Measurements from ENCODE around the gene BFSP1. TPM values are rescaled to one million over a fixed set of nuclear protein-coding genes. Genes with fewer than 3 reads are reported as not detected.

BFSP1 gene
- total RNA-seq, 2 donors from 2014 or later, result 0.67 to 0.93 TPM

DNA sequence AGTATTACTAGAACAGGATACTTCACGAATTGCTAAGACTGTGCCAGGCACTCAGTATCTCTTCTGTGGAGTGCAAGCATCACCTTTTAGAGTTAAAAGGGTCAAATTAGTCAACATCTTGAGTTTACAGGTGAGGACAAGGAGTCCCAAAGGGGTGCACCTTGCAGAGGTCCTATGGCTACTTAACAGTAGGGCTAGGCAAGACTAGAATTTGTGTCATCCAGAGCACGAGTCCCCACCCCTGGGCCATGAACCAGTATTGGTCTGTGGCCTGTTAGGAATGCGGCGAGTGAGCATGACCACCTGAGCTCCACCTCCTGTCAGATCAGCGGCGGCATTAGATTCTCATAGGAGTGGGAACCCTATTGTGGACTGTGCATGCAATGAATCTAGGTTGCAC is 28.2 kb upstream of the BFSP1 start:
- intact Hi-C loops (cut with DNase I), result no loop called here
- no peak for DNase-seq (ENCODE audit: low spot score)

DNA sequence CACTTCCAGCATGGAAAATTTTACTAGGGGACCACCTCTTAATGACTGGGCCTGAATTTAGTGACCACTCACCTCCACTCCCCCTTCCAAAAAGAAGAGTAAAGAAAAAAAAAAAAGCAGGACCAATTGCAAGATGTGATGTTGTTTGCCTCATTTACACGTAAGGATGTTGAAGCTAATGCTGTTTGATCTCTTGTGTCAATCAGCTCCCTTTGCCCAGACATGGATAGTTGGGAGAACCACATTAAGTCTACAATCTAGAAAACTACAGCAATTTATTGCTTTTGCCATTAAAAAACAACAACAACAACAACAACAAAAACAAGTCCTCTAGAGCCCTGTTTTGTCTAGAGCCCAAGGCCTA is 27.7 kb upstream of the BFSP1 start:
- DNase-seq (ENCODE audit: low spot score), result no peak

DNA sequence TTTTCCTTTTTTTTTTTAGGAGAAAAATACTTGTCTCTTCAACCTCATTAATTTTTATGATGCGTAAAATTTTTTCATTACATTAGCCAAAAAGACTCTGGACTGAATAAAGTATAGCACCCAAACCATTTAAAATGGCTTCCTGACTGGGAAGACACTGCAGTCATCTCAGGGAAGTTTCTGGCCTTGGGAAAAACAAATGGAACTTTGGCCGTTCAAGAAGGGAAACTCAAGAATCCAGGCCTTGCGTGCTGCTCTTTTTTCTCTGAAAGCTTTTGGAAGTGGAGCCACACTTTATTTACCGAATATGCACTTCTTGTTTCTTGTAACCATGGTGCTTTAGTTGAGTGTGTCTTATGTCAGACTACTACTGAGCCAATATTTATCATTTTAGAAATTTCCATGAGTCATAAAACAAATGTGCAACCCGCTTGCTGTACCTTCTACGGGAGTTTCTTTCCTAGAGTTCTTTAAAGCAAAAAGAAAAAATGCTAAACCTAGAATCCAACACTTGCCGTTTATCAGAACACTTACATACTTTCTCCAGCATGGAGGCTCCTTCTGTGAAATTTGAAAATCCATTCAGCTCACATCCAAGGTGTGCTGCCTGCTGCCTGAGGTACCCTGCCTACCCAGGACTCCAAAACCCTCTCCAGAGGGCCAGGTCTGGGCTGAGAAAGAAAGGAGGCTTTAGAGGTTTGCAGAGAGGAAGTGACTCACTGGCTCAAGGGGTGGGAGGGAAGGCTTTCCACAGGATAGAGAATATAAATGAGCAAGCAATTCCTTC is 27.2 kb upstream of the BFSP1 start:
- no peak for DNase-seq (ENCODE audit: low spot score)
- intact Hi-C loops (cut with DNase I), result no loop called here

More for the DNA sequence above, 27.7 kb upstream of the BFSP1 start:
- intact Hi-C loops (cut with DNase I), result no loop called here

DNA sequence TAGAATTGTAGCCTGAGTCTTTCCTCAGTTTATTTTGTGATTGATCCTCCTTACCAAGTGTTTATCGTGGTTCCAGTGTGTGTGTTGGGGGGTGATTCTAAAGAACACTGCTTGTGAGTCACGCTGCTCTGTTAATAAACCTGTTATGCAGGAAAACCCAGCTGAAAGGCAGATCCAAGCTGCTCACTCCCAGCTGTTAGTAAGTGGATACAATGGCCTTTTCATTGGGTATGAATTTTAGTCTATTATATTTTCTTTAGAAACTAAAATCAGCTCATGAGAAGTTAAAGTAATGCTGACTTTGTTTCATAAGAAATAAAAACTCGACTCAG is 26.5 kb upstream of the BFSP1 start:
- DNase-seq (ENCODE audit: low spot score), result no peak
- intact Hi-C loops (cut with DNase I), result no loop called here

DNA sequence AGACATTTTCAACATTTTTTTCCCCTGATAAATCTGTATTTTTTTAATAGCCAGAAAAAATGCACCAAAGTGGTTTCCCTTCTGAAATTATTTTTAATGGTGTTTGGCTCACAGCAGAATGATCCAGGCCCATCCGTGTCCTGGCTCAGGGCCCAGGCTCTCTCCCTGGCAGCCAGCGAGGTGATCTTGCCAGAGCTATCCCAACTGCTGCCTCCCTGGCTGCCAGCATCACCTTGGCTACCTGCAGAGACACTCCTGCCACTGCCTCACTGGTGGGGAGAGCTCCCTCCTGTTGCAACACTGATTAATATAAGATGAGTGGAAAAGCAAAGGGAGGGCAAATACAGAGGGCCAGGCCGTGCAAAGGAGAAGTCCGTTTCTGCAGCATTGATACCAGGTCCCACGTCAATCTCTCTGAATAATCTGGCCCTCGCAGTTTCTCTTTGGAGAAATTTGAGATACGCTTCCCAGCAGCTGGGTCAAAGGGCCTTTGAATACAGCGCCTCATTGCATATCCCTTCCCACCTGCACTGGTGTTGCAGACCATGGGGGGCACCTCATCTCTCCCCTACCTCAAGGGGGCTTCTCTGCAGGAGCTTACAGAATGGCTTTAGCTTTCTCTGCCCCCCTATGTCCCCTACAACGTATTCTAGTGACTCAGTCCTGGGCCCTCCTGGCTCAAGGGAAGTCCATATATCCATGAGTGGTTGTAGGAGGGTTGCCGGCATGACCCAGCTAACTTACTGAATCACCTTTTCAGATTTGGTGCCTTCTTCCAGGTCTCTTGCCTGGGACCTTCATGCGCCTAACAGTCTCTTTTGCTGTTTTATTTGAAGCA is 25.9 kb upstream of the BFSP1 start:
- DNase-seq (ENCODE audit: low spot score), result peak; percentile 83

DNA sequence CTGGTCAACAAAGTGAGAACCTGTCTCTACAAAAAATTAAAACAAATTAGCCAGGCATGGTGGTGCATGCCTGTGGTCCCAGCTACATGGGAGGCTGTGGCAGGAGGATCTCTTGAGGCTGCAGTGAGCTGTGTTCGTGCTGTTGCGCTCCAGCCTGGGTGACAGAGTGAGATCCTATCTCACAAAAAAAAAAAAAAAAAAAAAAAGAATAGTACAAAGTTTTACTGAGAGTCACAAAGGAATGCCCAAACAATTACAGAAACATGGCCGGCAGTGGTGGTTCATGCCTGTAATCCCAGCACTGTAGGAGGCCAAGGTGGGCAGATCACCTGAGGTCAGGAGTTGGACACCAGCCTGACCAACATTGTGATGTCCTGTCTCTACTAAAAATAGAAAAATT is 23.9 kb upstream of the BFSP1 start:
- DNase-seq (ENCODE audit: low spot score), result no peak
- intact Hi-C loops (cut with DNase I), result no loop called here

More for the DNA sequence above, 25.9 kb upstream of the BFSP1 start:
- intact Hi-C loops (cut with DNase I), result no loop called here

DNA sequence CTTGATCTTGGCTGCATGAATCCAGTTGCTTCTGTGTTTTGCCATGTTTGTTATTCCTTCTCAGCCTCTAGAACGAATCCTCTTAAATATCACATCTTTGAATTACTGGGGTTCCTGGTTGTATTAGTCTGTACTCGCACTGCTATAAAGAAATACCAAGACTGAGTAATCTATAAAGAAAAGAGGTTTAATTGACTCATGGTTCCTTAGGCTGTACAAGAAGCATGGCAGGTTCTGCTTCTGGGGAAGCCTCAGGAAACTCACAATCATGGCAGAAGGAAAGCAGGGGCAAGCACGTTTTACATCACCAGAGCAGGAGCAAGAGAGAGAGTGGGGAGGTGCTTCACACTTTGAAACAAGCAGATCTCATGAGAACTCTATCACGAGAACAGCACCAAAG is 18.0 kb upstream of the BFSP1 start:
- no peak for DNase-seq (ENCODE audit: low spot score)
- intact Hi-C loops (cut with DNase I), result no loop called here

DNA sequence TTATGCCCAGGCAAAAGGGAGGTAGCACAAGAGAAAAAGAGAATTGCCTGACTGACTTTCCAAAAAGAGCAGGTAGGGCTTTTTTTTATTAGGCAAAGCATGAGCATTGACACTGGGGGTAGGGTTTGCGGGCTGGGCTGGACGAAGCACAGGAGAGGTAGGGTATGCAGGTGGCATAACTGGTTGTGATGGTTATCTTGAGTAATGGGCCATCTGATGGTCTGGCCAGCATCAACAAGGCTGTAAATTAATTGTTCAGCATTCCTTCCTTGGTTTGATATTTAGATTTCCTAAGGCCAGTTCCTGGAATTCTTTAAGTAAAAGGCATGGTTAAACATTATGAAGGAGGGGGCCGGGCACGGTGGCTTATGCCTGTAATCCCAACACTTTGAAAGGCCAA is 13.9 kb upstream of the BFSP1 start:
- intact Hi-C loops (cut with DNase I), result no loop called here
- no peak for DNase-seq (ENCODE audit: low spot score)

DNA sequence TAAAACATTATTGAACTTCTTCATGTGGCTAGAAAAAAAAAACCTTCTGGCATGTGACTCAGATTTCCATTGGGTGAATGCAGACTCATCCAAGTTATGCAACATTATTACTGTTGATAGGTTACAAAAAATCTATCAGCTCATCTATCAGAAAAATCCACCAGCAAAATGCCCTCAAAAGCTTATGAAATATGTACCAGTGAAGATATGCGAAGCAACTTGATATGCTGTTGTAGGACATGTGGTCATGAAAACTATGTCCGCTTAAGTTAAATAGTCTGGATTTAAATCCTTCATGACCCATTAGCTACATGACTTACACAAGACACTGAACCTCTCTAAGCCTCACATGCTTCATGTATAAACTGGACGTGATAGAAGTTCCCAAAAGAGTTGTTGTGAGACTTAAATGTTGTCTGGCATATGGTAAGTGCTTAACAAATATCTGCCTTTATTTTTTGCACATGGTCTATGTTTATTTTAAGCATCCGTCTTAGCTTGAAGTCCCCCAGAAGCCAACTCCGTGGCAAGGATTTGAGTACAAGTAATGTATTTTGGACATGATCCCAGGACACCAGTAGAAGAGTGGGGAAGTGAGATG is 12.5 kb upstream of the BFSP1 start:
- intact Hi-C loops (cut with DNase I), result loop anchor here in 1 of 2 donors (5.0 kb wide), 2 partner anchors 34 to 54 kb away; no protein-coding TSS in a partner anchor
- DNase-seq (ENCODE audit: low spot score), result no peak

DNA sequence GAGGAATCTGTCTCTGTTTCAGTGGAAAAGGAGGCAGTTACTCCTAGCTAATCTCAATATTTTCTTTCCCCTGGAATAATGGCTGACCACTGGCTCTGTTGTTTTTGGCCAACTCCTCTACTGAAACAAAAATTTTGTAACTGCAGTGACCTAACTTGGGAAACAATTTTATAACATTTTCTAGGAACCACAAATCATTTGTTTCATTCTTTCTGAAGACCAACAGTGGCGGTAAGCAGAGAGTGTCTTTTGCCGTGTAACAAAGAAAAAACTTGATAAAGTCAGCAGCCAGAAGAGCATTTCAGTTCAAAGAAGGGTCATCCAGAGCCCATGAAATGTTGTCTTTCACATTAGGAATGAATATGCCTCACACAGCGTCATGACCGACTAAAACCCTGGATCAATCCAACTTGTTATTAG is 11.8 kb upstream of the BFSP1 start:
- intact Hi-C loops (cut with DNase I), result loop anchor here in 1 of 2 donors (5.0 kb wide), 2 partner anchors 34 to 54 kb away; no protein-coding TSS in a partner anchor
- DNase-seq (ENCODE audit: low spot score), result no peak

DNA sequence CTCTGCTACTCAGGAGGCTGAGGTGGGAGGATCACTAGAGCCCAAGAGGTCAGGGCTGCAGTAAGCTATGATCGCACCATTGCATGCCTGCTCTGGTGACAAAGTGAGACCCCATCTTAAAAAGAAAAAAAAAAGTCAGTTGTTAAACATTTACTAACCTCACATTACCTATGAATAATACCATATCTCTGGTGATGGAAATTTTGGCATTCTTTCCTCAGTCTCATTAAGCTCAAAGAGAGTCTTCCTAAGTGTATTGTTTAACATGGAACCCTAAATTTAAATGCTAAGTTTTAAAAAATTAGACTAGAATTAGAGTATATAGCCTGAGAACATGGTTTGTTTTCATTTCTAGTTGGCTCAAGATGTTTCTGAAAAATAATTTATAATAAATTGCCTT is 11.3 kb upstream of the BFSP1 start:
- intact Hi-C loops (cut with DNase I), result loop anchor here in 1 of 2 donors (5.0 kb wide), 2 partner anchors 35 to 55 kb away; no protein-coding TSS in a partner anchor
- DNase-seq (ENCODE audit: low spot score), result no peak

DNA sequence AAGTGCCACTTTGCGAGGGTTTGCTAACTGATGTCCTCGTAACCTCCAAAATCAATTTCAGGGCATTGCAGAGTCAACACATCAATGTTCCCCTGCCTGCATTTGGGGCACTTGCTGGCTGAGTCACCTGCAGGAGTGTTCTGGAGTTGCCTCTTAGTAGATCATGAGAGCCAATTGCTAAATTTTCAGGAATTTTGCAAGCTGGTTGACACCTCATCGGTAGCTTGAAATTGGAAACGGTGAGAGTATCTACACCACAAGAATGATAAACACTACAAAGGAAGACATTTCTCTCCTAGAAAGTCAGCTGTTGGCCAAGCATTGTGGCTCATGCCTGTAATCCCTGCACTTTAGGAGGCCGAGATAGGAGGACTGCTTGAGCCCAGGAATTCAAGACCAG is 10.8 kb upstream of the BFSP1 start:
- no peak for DNase-seq (ENCODE audit: low spot score)
- intact Hi-C loops (cut with DNase I), result loop anchor here in 1 of 2 donors (5.0 kb wide), 2 partner anchors 35 to 55 kb away; no protein-coding TSS in a partner anchor

DNA sequence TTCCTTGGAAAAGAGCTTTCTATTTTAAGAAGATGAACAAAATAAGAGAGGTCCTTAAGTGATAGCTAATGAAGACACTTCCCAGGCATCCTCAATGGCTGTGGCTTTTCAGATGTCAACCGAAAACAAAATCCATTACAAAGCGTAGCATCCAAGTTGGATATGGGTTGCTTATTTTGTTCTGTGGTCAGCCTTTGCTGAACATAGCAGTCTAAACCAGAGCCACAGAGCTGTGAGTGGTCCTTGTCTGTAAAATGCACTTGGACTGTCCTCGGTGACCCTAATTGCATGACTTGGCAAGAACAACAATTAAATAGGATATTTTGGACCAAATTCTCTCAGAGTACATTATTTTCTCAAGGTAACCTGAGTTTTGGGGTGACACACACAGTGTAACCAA is 10.4 kb upstream of the BFSP1 start:
- no peak for DNase-seq (ENCODE audit: low spot score)
- intact Hi-C loops (cut with DNase I), result loop anchor here in 1 of 2 donors (5.0 kb wide), 2 partner anchors 36 to 56 kb away; no protein-coding TSS in a partner anchor

DNA sequence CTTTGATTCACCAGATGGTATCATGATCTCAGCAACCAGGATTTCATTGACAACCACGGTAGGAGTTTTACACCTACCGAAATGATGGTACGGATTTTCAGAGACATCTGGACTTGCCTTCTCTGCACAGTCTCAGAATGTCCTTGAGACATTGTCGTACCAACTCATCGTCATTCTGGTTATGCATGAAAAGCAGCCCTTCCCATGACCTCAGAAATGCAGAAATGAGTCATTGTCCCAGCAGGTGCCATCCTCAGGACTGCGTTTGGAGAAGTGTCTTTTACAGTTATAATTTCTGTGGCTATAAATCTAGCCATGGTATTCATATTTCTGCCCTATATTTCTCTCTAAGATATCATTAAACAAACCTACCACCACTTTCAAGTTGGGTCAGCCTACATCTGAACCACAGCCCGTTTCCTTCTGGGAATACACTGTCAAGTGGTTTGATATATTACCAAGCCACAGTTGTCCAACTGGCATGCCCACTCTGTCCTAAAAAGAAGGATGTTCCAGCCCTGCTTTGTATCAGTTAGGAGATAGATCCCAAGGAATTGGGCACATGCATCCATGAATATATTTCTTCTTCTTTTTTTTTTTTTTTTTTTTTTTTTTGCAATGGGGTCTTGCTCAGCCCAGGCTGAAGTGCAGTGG is 7.5 kb upstream of the BFSP1 start:
- intact Hi-C loops (cut with DNase I), result loop anchor here in 1 of 2 donors (5.0 to 10.0 kb wide), 3 partner anchors 34 to 366 kb away; partner anchors contain the start of gene DSTN
- no peak for DNase-seq (ENCODE audit: low spot score)

DNA sequence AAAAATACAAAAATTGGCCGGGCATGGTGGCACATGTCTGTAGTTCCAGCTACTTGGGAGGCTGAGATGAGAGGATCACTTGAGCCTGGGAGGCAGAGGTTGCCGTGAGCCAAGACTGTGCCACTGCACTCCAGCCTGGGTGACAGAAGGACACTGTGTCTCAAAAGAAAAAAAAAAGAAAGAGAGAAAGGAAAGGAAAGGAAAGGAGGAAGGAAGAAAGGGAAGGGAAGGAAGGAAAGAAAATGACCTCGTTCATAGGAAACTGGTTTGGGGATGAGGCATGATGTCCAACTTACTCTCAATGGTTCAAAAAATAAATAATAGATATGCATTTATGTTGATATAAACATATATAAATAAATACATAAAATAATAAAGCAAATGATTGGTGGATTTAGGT is 6.8 kb upstream of the BFSP1 start:
- DNase-seq (ENCODE audit: low spot score), result no peak
- intact Hi-C loops (cut with DNase I), result loop anchor here (2.0 to 10.0 kb wide), 4 partner anchors 34 to 367 kb away; partner anchors contain the start of gene DSTN (in 1 of the 2)

DNA sequence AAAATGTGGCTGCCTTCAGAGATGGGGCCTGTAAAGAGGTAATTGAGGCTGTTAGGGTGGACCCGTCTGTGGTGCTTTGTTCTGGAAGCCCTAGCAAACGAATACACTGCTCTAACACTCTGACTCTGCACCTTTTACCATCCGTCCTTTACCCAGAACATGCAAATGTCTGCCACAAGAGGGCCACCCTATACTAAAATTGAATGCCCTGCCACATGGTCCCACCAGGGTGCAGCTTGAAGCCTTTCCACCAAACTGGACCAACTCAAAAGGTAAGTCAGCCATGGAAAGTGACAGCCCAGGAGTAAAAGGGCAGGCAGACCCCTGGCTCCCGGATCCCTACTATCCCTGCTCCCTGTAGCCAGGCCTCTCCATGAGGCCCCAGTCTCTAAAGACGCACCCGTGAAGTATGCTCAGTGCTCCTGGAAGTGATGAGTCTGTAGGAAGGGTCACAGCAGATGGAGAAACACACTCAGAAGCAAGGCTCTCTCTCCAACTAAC is 5.8 kb upstream of the BFSP1 start:
- intact Hi-C loops (cut with DNase I), result loop anchor here (2.0 to 10.0 kb wide), 4 partner anchors 35 to 368 kb away; partner anchors contain the start of gene DSTN (in 1 of the 2)
- no peak for DNase-seq (ENCODE audit: low spot score)

DNA sequence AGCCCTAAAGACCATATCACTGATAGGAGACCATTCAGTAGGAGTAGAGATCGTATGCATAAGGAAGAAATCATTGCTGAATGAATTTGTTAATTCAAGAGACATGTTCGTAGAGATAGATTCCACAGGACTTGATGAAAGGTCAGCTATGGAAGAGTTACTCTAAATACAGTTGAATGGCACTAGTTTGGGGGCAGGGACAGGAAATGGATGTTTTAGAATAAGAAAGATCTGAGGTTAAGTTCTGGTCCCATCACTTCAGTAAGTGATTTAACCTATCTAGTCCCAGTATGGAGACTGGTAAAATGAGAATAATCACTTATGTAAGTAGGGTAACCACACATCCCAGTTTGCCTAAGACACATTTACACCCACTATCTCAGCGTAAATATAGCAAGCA is 2.9 kb upstream of the BFSP1 start:
- intact Hi-C loops (cut with DNase I), result loop anchor here in 1 of 2 donors (10.0 kb wide), 1 partner anchor 371 kb away; no protein-coding TSS in a partner anchor
- DNase-seq (ENCODE audit: low spot score), result no peak

DNA sequence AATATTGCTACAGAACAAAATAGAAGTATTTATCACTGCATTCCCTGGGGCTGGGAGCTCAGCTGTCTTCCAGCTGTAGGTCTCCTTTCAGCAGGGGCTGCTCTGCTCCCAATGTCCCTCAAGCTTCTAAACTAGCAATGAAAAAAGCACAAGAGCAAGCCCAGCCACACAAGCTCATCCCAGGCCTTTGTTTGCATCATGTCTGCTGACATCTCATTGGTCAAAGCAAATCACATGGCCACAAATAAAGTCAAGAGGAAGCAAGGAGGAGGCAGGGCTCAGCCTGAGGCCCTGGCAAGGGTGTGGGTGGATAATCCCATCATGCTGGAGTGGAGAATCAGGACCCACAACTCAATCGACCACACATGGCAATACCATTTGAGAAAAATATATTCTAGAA is 2.2 kb upstream of the BFSP1 start:
- no peak for DNase-seq (ENCODE audit: low spot score)

DNA sequence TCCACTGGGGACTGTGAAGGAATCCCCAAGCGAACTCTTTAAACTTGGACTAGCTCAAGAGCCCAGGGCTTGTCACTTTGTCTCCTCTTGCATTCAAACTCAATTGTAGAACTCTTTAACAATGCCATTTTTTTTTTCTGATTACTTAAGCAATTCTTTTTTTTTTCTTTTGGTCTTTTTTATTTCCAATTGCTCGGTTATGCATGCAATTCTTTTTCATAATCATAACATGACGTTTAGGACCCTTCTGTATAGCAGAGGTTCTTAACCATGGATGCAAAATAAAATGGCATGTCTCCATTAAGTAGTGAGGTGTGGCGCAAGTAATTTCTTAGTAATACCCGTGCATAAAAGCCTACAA is 466 bp upstream of the BFSP1 start:
- no peak for DNase-seq (ENCODE audit: low spot score)
- intact Hi-C loops (cut with DNase I), result loop anchor here in 1 of 2 donors (10.0 kb wide), 1 partner anchor 373 kb away; no protein-coding TSS in a partner anchor

More for the DNA sequence above, 2.2 kb upstream of the BFSP1 start:
- intact Hi-C loops (cut with DNase I), result loop anchor here in 1 of 2 donors (10.0 kb wide), 1 partner anchor 371 kb away; no protein-coding TSS in a partner anchor

All from posterior vena cava (tissue), 2 donors.